GM12878 (cell line): Measurements from ENCODE around the gene CACNA2D4. TPM values are rescaled to one million over a fixed set of nuclear protein-coding genes. Genes with fewer than 3 reads are reported as not detected.

Experiments used
- ATAC-seq: fragments of 200-7000 bp; cut with Tn5 transposase; 3 replicates; pipeline ENCODE4 v1.9.1; 2020; ENCODE audit warnings: mild to moderate bottlenecking, moderate library complexity
- BruUV-seq: library from RNA; stranded (reverse); fragments of 400-500 nt; replicated peaks from 2 replicates; lab custom pipeline; 2021; lab: Mats Ljungman, UMichigan
- CTCF ChIA-PET: fragments of 300-600 bp; sonication (Branson Sonifier 250); formaldehyde crosslinking; extraction: SDS; loops from one replicate; lab custom pipeline; 2021; ENCODE audit warnings: inconsistent platforms; lab: Yijun Ruan, JAX
- POLR2A ChIA-PET: fragments of 350-600 bp; formaldehyde crosslinking; extraction: SDS; loops from one replicate; lab custom pipeline; 2021; ENCODE audit warnings: inconsistent platforms; lab: Charles Lee
- RAD21 ChIA-PET: fragments of 300-600 bp; sonication (Branson Sonifier 250); formaldehyde crosslinking; loops from one replicate; lab custom pipeline; 2023; ENCODE audit warnings: antibody characterized with exemption; ENCODE audit not compliant: unreplicated experiment; lab: Charles Lee
- SMC1A ChIA-PET: fragments of 300-600 bp; sonication (Branson Sonifier 250); formaldehyde crosslinking; loops from one replicate; lab custom pipeline; 2023; ENCODE audit not compliant: unreplicated experiment, uncharacterized antibody; lab: Charles Lee
- DNase-seq: peaks from one replicate; pipeline ENCODE4 v3.0.0-alpha.2; 2011; ENCODE audit warnings: low read depth, low spot score
- FAIRE-seq: peaks from 3 replicates; lab custom pipeline; 2011; peaks lifted over from hg19 to GRCh38; lab: Jason Lieb, UNC
- H2AFZ ChIP-seq: 2 replicates; pipeline ENCODE4 v1.6.0; 2011; ENCODE audit warnings: low read depth, low read length, control low read depth; ENCODE audit not compliant: control insufficient read depth
- H3K27ac ChIP-seq: 2 replicates; pipeline ENCODE4 v1.5.1; 2011; ENCODE audit warnings: control low read depth; ENCODE audit not compliant: control insufficient read depth, insufficient read depth
- H3K27me3 ChIP-seq, 2 experiments: replicated peaks in 1 of 2; 2 replicates each; pipeline versions ENCODE4 v1.6.0 to v1.6.1; 2011; ENCODE audit warnings: low read length in 1 of 2; ENCODE audit not compliant: control insufficient read depth in 2 of 2, insufficient read depth in 2 of 2
- H3K36me3 ChIP-seq, 2 experiments: 2 replicates each; pipeline ENCODE4 v1.5.1; 2011; ENCODE audit warnings: low read length in 1 of 2; ENCODE audit not compliant: control insufficient read depth in 2 of 2, insufficient read depth in 2 of 2
- H3K4me1 ChIP-seq: 2 replicates; pipeline ENCODE4 v1.6.1; 2011; ENCODE audit warnings: mild to moderate bottlenecking, low read length, moderate library complexity, mixed read lengths; ENCODE audit not compliant: control insufficient read depth, insufficient read depth
- H3K4me2 ChIP-seq: 2 replicates; pipeline ENCODE4 v1.6.0; 2011; ENCODE audit warnings: control low read depth; ENCODE audit not compliant: control insufficient read depth, insufficient read depth
- H3K4me3 ChIP-seq: fragments of 200-600 bp; sonication (generic); 2 replicates; pipeline ENCODE4 v1.5.1; 2016
- H3K79me2 ChIP-seq: 2 replicates; pipeline ENCODE4 v1.6.0; 2011; ENCODE audit warnings: low read length; ENCODE audit not compliant: control insufficient read depth, insufficient read depth
- H3K9ac ChIP-seq: 2 replicates; pipeline ENCODE4 v1.8.0; 2011; ENCODE audit warnings: low read length, control low read depth, mixed read lengths; ENCODE audit not compliant: control insufficient read depth, insufficient read depth
- H3K9me3 ChIP-seq: replicated peaks from 3 replicates; pipeline ENCODE4 v1.5.1; 2011; ENCODE audit warnings: mild to moderate bottlenecking, low read length; ENCODE audit not compliant: control insufficient read depth, insufficient read depth
- H4K20me1 ChIP-seq: 2 replicates; pipeline ENCODE4 v1.6.0; 2011; ENCODE audit not compliant: control insufficient read depth, insufficient read depth
- CEBPB ChIP-seq, 2 experiments: fragments of 150-350 bp in 1 of 2; IDR thresholded peaks; 2 replicates each; pipeline ENCODE4 v1.6.1; 2012 to 2014; ENCODE audit warnings: low read depth in 2 of 2, low read length in 2 of 2, borderline replicate concordance in 1 of 2, inconsistent platforms in 1 of 2
- CHD1 ChIP-seq: IDR thresholded peaks from 2 replicates; pipeline ENCODE4 v1.6.1; 2012; ENCODE audit warnings: low read depth, low read length, improper control_type of control experiment
- GABPA ChIP-seq: IDR thresholded peaks from 2 replicates; pipeline ENCODE4 v1.6.1; 2014; ENCODE audit warnings: antibody characterized with exemption, low read depth, mild to moderate bottlenecking, inconsistent platforms
- JUND ChIP-seq: IDR thresholded peaks from 2 replicates; pipeline ENCODE4 v1.6.1; 2012; ENCODE audit warnings: low read depth, mild to moderate bottlenecking, low read length, improper control_type of control experiment, moderate library complexity
- SMARCA5 ChIP-seq: fragments of 450-650 bp; IDR thresholded peaks from 2 replicates; pipeline ENCODE4 v1.6.1; 2017; ENCODE audit warnings: mild to moderate bottlenecking
- SPI1 ChIP-seq: IDR thresholded peaks from 2 replicates; pipeline ENCODE4 v1.6.1; 2011; ENCODE audit warnings: low read depth, mild to moderate bottlenecking, low read length, moderate library complexity, borderline replicate concordance; ENCODE audit not compliant: insufficient read depth
- WGBS: methylation state at CpG from one replicate; pipeline ENCODE4 v1.1.6; 2016; ENCODE audit warnings: low lambda C conversion rate; ENCODE audit not compliant: insufficient replicate concordance, insufficient coverage; ENCODE audit errors: missing lambda C conversion rate; 5-methylcytosine and 5-hydroxymethylcytosine counted together
- in situ Hi-C: fragments of 300-500 bp; cut with MboI; formaldehyde crosslinking; loops from 9 replicates; pipeline ENCODE4 v1.14.3; 2018; ENCODE audit warnings: mixed read lengths
- intact Hi-C: fragments of 100-400 bp; cut with micrococcal nuclease; formaldehyde crosslinking; loops from one replicate; pipeline ENCODE4 v1.14.2; 2022; ENCODE audit not compliant: unreplicated experiment
- polyA plus RNA-seq, 11 experiments: library from polyadenylated mRNA; depleted of rRNA in 4 of 11; unstranded in 6 of 11; stranded (reverse) in 5 of 11; fragments of >200 nt; fragmentation: Nextera tagmentation in 4 of 11; fragmentation: Illumina TruSeq in 1 of 11; extraction: Ambion mirVana in 4 of 11; extraction: Trizol in 1 of 11; gene quantifications; 1 replicate in 1 of 11; 2 replicates in 10 of 11; pipeline versions ENCODE4 v1.2.1 to v1.2.3, GENCODE V29; 2011 to 2016; ENCODE audit warnings: inconsistent platforms in 2 of 11, missing spikeins in 2 of 11, low read depth in 1 of 11
- total RNA-seq, 4 experiments: library from RNA; depleted of rRNA in 3 of 4; stranded (reverse); fragments of >200 nt in 3 of 4; fragmentation: Illumina TruSeq in 1 of 4; extraction: Trizol in 1 of 4; gene quantifications; 2 replicates each; pipeline versions ENCODE4 v1.2.1 to v1.2.3, GENCODE V29; 2013 to 2021
- TF ChIP-seq, protein P1 (sequence below): IDR thresholded peaks from 2 replicates; pipeline ENCODE4 v1.6.1; 2012; ENCODE audit warnings: low read length, inconsistent platforms
- TF ChIP-seq, protein P2 (sequence below): IDR thresholded peaks from 2 replicates; pipeline ENCODE4 v1.6.1; 2012; ENCODE audit warnings: low read depth, low read length, improper control_type of control experiment
- TF ChIP-seq, protein P3 (sequence below): fragments of 450-650 bp; IDR thresholded peaks from 2 replicates; pipeline ENCODE4 v1.6.1; 2017; ENCODE audit warnings: borderline replicate concordance
- TF ChIP-seq, protein P4 (sequence below): fragments of 450-650 bp; IDR thresholded peaks from 2 replicates; pipeline ENCODE4 v1.6.1; 2017; ENCODE audit warnings: low read depth, mild to moderate bottlenecking, moderate library complexity

Gene CACNA2D4
- total and polyA plus RNA-seq, 10 of the 15 experiments (the other 5 are each of a cell fraction or from before 2014, with no cell fraction given): 0.03 to 1.0 (median 0.65) TPM

DNA sequence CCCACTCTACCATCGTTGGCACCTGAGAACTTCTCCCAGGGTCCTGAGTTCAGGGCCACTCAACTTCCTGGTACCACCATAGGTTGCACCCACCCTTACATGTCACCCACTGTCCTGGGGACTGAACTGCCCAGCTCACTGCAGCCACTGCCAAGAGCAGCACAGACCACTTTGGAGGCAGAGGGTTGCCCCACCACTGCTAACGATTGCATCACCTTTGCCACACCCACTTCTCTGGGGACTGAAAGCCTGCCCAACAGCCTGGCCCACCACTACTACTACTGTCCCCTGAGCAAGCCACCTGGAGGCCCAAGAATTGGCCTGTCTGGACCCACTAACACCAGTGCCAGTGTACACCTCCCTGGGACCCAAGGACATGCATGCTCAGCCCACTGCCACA, 27.6 kb downstream of the CACNA2D4 start:
- RAD21 ChIA-PET: no interaction called here
- Histone ChIP-seq H3K4me1 (no peaks in the 10 kb centered on the region), H3K79me2 (no peaks in the 10 kb centered on the region), H3K36me3 (no peaks in the 10 kb centered on the region), H2AFZ (no peak overlapping the region), H3K4me2 (no peak overlapping the region), H3K27ac (no peak overlapping the region), H3K27me3 (no peaks in the 10 kb centered on the region), H3K9ac (no peak overlapping the region)
- POLR2A ChIA-PET: no interaction called here
- DNase-seq (no peak), ATAC-seq (no peak), FAIRE-seq (no peak)
- SMC1A ChIA-PET: no interaction called here
- CTCF ChIA-PET: no interaction called here
- intact Hi-C loops: no loop called here
- 13% methylated on average over 2 of the region's 2 CpGs for WGBS
- TF ChIP-seq, protein P1, sequence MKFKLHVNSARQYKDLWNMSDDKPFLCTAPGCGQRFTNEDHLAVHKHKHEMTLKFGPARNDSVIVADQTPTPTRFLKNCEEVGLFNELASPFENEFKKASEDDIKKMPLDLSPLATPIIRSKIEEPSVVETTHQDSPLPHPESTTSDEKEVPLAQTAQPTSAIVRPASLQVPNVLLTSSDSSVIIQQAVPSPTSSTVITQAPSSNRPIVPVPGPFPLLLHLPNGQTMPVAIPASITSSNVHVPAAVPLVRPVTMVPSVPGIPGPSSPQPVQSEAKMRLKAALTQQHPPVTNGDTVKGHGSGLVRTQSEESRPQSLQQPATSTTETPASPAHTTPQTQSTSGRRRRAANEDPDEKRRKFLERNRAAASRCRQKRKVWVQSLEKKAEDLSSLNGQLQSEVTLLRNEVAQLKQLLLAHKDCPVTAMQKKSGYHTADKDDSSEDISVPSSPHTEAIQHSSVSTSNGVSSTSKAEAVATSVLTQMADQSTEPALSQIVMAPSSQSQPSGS: no peak
- no peak for TF ChIP-seq CHD1
- TF ChIP-seq SPI1: no peak
- TF ChIP-seq SMARCA5: no peak
- TF ChIP-seq JUND: no peak
- TF ChIP-seq, protein P2, sequence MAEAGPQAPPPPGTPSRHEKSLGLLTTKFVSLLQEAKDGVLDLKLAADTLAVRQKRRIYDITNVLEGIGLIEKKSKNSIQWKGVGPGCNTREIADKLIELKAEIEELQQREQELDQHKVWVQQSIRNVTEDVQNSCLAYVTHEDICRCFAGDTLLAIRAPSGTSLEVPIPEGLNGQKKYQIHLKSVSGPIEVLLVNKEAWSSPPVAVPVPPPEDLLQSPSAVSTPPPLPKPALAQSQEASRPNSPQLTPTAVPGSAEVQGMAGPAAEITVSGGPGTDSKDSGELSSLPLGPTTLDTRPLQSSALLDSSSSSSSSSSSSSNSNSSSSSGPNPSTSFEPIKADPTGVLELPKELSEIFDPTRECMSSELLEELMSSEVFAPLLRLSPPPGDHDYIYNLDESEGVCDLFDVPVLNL: no peak
- TF ChIP-seq, protein P3, sequence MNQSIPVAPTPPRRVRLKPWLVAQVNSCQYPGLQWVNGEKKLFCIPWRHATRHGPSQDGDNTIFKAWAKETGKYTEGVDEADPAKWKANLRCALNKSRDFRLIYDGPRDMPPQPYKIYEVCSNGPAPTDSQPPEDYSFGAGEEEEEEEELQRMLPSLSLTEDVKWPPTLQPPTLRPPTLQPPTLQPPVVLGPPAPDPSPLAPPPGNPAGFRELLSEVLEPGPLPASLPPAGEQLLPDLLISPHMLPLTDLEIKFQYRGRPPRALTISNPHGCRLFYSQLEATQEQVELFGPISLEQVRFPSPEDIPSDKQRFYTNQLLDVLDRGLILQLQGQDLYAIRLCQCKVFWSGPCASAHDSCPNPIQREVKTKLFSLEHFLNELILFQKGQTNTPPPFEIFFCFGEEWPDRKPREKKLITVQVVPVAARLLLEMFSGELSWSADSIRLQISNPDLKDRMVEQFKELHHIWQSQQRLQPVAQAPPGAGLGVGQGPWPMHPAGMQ: no peak
- TF ChIP-seq GABPA: no peak
- TF ChIP-seq CEBPB (IDR thresholded peaks at IDR 0.05; ENCODE audit: borderline replicate concordance in 1 of 2, low read depth in 2 of 2, low read length in 2 of 2): no peak
- TF ChIP-seq, protein P4, sequence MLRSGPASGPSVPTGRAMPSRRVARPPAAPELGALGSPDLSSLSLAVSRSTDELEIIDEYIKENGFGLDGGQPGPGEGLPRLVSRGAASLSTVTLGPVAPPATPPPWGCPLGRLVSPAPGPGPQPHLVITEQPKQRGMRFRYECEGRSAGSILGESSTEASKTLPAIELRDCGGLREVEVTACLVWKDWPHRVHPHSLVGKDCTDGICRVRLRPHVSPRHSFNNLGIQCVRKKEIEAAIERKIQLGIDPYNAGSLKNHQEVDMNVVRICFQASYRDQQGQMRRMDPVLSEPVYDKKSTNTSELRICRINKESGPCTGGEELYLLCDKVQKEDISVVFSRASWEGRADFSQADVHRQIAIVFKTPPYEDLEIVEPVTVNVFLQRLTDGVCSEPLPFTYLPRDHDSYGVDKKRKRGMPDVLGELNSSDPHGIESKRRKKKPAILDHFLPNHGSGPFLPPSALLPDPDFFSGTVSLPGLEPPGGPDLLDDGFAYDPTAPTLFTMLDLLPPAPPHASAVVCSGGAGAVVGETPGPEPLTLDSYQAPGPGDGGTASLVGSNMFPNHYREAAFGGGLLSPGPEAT: no peak
- TF ChIP-seq, all 136 proteins: peak for 0
- Histone ChIP-seq H3K4me3 (no peak overlapping the region), H4K20me1 (no peaks in the 10 kb centered on the region), H3K9me3 (no peaks in the 10 kb centered on the region; the same call in 1 of the 3 replicates)
- no TSS peak for BruUV-seq
- in situ Hi-C loops: no loop called here
